H1 (cell line): ENCODE data around the gene CWF19L1. TPM values are rescaled to one million over a fixed set of nuclear protein-coding genes. Genes with fewer than 3 reads are reported as not detected.

Source experiments
- CBX8 ChIP-seq: fragments of 300-800, 300-1000 bp; sonication (generic); IDR thresholded peaks from 2 replicates; pipeline ENCODE4 v1.7.1; 2016; ENCODE audit warnings: low read depth, low read length, borderline replicate concordance
- JUN ChIP-seq: IDR thresholded peaks from 2 replicates; pipeline ENCODE4 v1.6.1; 2011; ENCODE audit warnings: low read depth, mild to moderate bottlenecking, improper control_type of control experiment, low read length
- polyA plus RNA-seq, 7 experiments: library from polyadenylated mRNA; depleted of rRNA in 3 of 7; stranded (reverse) in 5 of 7; unstranded in 2 of 7; fragments of >200 nt in 5 of 7; fragments of 200-250 nt in 2 of 7; gene quantifications; 1 replicate in 5 of 7; 2 replicates in 1 of 7; 4 replicates in 1 of 7; pipeline versions ENCODE4 v1.2.1 to v1.2.3, GENCODE V29; 2011 to 2013; ENCODE audit warnings: missing spikeins in 2 of 7, mixed read lengths in 2 of 7
- total RNA-seq: library from RNA; stranded (reverse); fragmentation: NEBNext Ultra II Directional; extraction: Animal tissue kit (Norgen Biotek cat#: 25700); gene quantifications from 2 replicates; pipeline ENCODE4 v1.2.1, GENCODE V29; 2021

CWF19L1 gene
- total and polyA plus RNA-seq, 2 of the 8 experiments (the other 6 are each of a cell fraction or from before 2014, with no cell fraction given): 11.1 to 29.9 TPM

GRCh38 chr10:100248820-100249219 is 18.6 kb downstream of the CWF19L1 start (continued):
- no peak for TF ChIP-seq JUN
- TF ChIP-seq CBX8: no peak
- TF ChIP-seq, all 59 proteins: peak for 0
